Measurements from ENCODE around the gene CDC42SE2.
"Not testable (repeated sequence)": the region's sequence is repeated elsewhere in the genome, so short reads cannot be mapped to it uniquely, and the experiment has no call there.

Gene CDC42SE2

DNA sequence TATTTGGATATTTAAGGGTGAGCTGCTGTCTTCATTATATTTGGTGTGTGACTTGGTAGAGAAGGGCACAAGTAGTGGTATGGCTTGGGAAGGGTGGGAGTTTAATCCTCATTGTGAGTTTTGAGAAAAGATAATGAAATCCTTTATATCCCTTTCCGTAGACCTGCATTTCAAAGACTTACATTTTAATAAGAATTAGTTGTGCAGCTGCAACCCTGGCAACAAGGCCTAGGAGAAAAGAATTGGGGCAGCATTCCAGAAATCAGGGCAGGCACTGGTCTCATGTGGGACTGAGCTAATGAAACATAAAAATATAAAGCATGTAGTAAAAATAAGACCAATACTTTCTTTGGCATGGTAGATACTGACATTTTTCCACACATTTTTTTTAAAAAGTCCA lies 60.5 kb downstream of the CDC42SE2 start:
- no peak for DNase-seq

DNA sequence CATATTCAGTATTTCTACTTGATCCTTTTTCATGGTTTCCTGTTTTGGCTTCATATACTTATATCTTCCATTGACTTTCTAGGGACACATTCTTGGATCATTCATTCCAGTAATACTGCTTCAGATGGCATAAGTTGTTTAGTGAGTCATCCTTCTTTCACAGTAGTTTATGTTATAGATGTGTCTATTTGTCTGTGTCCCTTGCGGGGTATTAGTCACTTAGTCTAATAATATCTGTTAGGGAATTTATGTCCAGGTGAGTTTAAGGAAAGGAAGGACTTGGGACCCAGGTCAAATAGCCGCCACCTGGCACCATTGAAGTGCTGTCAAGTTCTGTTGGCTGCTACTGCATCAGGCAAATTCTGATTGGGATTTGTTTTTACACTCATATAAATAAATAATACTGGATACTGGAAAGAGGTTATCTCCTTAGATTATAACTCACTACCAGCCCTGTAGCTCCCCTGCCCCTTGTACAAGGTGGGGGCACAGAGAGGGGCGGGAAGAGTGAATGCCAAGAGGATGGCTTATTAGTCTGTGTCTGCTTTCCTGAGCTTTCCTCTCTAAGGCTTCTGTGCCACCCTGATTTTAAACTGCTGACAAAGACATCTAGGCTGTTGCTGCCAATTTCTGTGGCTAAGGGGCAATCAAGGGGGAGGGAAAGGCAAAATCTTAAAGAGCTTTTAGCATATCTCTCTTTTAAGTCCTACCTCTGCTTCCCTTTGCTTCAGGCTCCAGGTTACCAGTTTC lies 64.9 kb downstream of the CDC42SE2 start:
- DNase-seq, result no peak

DNA sequence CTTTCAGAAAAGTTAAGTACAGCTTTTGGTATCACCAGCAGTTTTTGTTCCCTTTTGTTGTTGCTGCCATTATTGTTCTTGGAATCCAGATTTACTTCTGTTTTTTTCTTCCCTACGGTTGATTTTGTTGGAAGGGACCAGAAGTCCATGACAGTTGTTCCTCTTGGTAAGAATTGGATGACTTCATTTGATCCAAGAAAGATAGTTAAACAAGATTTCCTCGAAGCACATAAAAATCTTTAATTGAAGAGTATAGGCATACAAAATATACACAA lies 65.4 kb downstream of the CDC42SE2 start:
- DNase-seq, result no peak

DNA sequence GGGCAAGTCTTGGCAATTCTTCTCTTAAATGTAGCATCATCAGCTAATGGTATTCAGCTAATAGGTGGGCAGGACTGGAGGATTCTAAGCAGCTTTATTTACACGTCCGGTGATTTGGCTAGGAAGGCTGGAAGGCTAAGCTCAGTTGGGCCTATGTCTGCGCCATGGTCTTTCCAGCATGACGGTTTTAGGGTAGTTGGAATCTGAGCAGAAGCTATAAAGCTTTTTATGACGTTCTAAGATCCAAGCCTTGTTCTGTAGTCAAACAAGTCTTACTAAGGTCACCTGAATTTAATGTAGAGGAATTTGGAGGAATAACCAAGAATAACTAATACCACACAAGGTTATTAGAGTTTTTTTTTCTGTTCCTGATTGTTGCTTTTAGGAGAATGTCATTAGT lies 66.2 kb downstream of the CDC42SE2 start:
- no peak for DNase-seq

DNA sequence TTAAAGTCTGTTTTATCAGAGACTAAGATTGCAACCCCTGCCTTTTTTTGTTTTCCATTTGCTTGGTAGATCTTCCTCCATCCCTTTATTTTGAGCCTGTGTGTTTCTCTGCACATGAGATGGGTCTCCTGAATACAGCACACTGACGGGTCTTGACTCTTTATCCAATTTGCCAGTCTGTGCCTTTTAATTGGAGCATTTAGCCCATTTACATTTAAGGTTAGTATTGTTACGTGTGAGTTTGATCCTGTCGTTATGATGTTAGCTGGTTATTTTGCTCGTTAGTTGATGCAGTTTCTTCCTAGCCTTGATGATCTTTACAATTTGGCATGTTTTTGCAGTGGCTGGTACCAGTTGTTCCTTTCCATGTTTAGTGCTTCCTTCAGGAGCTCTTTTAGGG lies 71.9 kb downstream of the CDC42SE2 start:
- DNase-seq, result not testable (repeated sequence)

DNA sequence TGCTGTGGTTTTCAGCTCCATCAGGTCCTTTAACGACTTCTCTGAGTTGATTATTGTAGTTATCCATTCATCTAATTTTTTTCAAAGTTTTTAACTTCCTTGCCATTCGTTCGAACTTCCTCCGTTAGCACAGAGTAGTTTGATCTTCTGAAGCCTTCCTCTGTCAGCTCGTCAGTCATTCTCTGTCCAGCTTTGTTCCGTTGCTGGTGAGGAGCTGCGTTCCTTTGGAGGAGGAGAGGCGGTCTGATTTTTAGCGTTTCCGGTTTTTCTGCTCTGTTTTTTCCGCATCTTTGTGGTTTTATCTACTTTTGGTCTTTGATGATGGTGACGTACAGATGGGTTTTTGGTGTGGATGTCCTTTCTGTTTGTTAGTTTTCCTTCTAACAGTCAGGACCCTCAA lies 72.9 kb downstream of the CDC42SE2 start:
- DNase-seq, result peak; percentile 60

DNA sequence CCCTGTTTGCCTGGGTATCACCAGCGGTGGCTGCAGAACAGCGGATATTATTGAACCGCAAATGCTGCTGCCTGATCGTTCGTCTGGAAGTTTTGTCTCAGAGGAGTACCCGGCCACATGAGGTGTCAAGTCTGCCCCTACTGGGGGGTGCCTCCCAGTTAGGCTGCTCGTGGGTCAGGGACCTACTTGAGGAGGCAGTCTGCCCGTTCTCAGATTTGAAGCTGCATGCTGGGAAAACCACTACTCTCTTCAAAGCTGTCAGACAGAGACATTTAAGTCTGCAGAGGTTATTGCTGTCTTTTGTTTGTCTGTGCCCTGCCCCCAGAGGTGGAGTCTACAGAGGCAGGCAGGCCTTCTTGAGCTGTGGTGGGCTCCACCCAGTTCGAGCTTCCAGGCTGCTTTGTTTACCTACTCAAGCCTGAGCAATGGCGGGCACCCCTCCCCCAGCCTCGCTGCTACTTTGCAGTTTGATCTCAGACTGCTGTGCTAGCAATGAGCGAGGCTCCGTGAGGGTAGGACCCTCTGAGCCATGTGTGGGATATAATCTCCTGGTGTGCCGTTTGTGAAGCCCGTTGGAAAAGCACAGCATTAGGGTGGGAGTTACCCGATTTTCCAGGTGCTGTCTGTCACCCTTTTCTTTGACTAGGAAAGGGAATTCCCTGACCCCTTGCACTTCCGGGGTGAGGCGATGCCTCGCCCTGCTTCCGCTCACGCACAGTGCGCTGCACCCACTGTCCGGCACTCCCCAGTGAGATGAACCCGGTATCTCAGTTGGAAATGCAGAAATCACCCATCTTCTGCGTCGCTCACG lies 73.6 kb downstream of the CDC42SE2 start:
- DNase-seq, result peak; percentile 64

DNA sequence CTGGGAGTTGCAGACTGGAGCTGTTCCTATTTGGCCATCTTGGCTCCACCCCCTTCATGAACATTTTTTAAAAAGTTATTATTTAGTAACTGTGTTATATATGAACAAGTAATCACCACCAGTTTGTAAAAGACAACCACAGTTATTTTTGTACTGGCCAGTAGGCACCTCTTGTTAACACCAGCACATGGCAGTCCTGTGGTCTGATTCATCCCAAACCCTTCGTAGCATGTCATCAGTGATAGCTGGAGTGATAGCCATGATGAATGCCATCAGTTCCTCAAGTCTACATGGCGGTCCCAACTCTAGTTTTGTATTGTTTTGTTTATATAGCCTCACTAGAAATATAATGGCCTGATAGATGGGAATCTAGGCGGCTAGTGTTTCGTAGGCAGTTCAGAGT lies 74.2 kb downstream of the CDC42SE2 start:
- DNase-seq, result no peak

DNA sequence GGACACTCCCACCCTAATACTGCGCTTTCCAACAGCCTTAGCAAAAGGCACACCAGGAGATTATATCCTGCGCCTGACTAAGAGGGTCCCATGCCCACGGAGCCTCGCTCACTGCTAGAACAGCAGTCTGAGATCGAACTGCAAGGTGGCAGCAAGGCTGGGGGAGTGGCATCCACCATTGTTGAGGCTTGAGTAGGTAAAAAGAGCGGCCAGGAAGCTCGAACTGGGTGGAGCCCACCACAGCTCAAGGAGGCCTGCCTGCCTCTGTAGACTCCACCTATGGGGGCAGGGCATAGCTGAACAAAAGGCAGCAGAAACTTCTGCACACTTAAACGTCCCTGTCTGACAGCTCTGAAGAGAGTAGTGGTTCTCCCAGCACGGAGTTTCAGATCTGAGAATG lies 80.4 kb downstream of the CDC42SE2 start:
- DNase-seq, result not testable (repeated sequence)

DNA sequence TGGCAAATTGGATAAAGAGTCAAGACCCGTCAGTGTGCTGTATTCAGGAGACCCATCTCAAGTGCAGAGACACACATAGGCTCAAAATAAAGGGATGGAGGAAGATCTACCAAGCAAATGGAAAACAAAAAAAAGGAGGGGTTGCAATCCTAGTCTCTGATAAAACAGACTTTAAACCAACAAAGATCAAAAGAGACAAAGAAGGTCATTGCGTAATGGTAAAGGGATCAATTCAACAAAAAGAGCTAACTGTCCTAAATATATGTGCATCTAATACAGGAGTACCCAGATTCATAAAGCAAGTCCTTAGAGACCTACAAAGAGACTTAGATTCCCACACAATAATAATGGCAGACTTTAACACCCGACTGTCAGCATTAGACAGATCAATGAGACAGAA lies 82.4 kb downstream of the CDC42SE2 start:
- not testable (repeated sequence) for DNase-seq

DNA sequence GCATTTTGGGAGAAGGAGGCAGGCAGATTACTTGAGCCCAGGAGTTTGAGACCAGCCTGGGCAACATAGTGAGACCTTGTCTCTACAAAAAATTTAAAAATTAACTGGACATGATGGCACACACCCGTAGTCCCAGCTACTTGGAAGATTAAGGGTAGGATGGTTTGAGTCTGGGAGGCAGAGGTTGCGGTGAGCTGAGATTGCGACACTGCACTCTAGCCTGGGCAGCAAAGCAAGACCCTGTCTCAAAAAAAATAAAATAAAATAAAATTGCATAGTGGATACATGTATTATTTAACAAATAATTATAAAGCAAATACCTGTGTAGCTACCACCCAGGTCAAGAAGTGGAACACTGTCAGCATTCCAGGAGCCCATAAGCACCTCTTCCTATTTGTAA lies 90.1 kb downstream of the CDC42SE2 start:
- no peak for DNase-seq

DNA sequence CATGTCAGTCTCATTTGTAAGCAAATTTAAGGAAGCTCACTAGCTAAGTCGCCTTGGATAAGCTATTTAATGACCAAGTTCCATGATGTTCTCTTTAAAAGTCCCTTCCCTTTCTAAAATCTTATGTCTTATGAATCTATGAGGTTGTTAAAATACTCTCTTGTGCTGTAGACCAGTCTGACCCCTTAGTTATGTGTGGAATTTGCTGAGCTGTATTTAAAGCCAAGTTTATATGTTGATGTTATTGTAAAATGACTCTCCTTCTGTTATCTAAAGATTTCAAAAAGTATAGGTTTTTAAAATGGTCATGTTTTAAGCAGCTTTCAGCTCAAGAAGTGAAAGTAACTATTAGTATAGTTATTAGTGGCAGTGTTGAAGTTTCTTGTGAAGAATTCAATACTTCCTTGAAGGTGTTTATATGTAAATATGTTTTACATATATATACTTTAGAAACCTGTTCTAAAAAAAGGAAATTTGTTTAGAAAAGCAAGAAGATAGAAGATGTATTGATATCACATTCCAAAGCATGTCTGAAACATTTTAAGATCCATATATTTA lies 92.2 kb downstream of the CDC42SE2 start:
- DNase-seq, result no peak

DNA sequence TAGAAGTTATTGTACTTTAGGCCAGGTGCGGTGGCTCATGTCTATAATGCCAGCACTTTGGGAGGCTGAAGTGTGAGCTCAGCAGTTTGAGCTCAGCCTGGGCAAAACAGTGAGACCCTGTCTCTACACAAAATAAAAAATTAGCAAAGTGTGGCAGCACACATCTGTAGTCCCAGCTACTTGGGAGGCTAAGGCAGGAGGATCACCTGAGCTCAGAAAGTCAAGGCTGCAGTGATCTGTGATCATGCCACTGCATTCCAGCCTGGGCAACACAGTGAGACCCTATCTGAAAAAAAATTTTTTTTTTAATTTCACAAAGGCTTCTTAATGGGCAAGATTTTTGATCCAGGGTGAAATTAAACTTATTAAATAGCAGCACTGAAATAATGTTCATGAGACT lies 92.8 kb downstream of the CDC42SE2 start:
- no peak for DNase-seq

DNA sequence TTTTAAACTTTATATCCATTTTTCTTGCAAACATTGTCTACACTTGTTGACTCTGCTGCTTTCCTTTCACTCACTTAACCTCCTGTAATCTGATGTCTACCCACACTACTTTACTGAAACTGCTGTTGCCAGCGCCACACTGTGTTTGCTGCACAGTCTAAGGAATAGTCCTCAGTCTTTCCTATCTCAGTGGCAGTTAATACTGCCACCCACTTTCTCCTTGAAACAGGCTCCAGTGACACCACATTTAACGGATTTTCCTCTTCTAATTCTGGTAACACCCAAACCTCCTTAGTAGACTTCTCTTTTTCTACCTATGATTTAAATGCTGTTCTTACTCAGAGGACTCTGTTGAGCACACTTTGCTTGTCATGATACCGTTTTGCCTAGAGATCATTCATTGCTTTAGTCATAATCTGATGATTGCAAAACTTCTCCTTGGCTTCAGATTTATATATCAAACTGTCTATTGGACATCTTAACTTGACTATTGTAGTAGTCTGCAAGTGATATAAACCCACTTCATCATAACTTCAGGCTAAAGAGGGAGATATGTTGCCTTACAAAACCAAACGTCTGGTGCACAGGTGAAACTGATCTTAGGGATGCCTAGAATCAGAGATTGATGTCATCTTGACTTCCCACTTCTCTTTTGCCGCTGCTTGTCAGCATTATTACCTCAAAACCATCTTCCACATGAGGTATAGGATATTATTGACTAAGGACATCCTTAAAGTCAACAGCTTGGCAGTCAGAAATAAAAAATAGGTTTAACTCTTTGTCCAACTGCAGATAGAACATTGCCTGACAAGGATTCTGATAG lies 94.1 kb downstream of the CDC42SE2 start:
- DNase-seq, result peak; percentile 60

DNA sequence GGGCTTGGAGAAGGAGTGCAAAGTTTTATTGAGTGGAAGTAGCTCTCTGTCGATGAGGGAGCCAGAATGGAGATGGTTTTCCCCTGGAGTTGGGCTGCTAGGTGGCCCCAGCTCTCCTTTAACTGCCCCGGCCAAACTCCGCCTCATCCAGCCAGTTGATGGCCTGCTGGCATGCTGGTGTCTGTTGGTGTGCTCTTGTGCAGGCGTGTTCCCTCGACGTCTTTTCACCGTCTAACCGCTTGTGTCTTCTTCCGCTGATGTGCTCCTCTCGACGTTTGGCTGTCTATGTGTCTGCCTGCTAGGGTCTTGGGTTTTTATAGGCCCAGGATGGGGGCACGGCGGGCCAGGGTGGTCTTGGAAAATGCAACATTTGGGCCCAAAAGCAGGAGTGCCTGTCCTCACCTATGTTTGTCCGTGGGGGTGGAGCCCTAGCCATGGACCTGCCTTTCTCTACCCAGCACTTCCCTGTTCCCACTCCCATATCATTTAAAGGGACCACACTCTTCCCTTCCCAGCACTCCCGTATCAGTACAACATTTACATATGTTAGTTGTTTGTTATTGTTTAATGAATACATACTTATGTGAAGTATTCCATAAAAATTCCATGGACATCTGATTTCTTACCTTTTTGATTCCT lies 97.9 kb downstream of the CDC42SE2 start:
- no peak for DNase-seq

DNA sequence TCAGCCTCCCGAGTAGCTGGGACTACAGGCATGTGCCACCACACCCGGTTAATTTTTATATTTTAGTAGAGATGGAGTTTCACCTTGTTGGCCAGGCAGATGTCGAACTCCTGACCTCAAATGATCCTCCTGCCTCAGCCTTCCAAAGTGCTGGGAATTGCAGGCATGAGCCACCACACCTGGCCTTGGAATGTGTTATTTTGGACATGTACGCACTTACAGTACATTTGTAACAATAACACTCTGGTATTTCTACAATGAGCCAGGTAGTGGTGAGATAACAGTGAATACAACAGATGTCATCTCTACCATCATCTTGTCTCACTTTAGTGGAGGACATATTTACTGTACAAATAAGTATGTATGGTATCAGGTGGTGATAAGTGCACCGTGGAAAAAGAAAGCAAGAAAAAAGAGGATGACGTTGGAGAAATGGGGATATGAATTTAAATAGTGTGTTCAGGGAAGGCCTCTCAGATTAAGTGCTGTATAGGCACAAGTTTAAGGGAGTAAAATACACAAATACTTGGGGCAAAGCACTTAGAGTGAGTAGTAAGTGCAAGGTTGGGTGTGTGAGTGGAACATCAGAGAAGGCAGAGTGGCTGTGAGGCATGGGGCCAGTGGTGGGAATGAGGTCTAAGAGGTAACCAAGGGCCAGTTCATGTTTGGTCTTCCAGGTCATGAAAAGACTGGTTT lies 100.1 kb downstream of the CDC42SE2 start:
- DNase-seq, result no peak

DNA sequence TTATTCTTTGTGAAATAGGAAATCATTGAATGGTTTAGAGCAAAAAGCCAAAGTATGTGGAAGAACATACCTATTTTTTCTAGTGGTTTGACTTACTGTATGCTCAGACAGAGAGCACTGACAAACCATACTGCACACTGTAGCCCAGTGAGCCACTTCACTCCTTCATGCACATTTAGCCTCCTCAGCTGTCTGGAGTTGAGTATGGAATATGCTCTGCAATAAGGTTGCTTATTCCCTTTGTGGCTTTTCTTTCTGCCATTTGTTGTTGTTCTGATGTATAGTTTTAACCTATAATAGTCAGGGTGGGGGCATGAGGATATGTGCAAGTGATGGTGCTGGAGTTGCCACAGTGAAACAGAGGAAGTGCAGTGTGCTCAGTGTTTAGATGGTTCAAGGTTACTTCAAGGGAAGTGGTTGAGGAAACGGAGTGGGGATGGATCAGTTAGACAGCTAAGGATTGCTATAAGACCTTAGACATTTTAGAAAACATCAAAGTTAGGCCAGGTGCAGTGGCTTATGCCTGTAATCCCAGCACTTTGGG lies 100.7 kb downstream of the CDC42SE2 start:
- DNase-seq, result peak; percentile 50

DNA sequence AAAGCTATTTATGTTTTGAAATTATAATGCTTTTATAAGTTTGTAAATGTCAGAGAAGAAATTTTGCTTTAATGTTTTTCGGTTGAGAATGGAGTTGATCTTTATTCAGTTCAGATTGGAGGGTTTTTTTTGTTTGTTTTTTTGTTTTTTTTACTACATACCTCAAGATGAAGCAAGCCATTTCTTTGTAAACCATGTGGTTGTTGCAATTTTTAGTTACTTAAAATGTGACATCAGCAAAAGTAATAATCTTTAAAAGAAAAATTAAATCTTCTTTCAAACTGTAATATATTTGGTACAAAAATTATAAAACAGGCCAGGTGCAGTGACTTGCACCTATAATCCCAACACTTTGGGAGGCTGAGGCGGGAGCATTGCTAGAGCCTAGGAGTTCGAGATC lies 102.6 kb downstream of the CDC42SE2 start:
- no peak for DNase-seq

DNA sequence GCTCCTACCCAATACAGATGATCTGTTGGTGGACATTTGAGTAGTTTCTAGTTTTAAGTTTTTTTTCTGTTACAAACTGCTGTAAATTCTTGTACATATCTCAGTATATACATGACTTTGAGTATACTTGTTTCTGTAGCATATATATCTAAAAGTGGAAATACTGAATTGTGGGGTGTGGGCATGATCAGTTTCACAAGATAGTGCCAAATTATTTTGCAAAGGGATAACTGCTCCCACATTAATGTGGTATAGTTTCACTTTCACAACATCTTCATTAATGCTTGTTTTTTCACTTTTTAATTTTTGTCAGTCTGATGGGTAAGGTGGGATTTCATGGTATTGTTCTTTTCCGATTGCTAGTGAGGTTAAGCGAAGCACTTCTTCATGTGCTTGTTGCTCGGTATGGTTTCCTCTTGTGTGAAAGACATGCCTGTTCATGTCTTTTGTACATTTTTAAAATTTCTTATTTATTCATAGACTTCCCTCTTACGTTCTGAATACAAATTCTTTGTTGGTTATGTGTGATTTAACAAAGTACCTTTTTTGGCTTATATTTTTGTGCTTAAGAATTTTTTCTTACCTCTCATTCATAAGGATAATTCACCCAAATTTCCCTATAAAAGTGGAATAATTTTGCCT lies 103.5 kb downstream of the CDC42SE2 start:
- DNase-seq, result peak; percentile 31

DNA sequence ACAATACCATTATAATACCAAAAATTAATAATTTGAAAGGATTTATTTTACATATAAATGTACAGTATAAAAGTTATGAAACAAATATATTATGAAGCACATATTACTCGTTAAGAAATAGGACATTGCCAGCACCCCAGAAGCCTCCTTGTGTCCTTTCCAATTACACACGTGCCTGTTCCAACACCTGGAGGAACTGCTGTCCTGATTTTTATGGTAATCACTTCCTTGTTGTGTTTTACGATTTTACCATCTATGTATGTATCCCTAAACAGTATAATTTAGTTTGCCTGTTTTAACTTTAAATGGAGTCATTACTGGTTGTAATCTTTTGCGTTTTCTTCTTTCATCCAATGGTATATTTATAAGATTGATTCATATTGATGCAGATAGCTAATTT lies 105.0 kb downstream of the CDC42SE2 start:
- DNase-seq, result no peak

DNA sequence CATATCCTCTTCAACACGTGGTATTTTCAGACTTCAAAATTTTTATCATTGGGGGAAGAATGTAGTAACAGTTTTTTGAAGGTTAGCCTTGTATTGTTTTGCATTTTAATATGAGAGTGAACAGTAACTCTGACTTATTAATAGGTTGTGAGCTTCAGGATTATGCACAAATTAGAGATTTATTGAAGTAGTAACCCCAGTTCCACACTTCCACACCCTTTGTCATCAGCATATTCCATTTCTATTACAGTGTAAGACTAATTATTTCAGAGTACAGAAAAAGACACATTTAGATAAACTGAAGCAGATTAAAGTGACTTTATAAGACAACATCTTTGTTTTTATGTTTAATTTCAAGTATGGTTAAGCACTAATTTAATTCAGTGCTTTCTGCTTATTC lies 105.7 kb downstream of the CDC42SE2 start:
- DNase-seq, result no peak

All from CD4-positive, alpha-beta T cell treated with Interleukin-17A for 1 hour (primary cell).